Measurements from ENCODE around the gene HHATL.

DNA sequence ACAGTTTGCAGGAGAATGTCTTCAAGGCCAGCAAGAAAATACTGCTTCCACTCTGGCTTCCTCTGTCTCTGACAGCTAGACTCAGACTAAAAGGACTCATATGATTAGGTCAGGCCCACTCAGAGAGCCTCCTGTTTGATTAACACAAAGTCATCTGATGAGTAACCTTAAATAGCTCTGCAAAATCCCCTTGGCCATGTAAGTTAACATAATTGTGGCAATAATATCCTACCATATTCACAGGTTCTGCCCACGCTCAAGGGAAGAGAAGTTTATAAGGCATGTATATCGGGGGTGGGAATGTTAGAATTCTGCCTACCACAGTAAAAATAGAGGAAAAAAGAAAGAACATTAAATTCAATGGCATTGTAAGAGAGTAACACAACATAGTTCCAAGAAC lies 20.6 kb upstream of the HHATL start:
- TF ChIP-seq, protein P1, sequence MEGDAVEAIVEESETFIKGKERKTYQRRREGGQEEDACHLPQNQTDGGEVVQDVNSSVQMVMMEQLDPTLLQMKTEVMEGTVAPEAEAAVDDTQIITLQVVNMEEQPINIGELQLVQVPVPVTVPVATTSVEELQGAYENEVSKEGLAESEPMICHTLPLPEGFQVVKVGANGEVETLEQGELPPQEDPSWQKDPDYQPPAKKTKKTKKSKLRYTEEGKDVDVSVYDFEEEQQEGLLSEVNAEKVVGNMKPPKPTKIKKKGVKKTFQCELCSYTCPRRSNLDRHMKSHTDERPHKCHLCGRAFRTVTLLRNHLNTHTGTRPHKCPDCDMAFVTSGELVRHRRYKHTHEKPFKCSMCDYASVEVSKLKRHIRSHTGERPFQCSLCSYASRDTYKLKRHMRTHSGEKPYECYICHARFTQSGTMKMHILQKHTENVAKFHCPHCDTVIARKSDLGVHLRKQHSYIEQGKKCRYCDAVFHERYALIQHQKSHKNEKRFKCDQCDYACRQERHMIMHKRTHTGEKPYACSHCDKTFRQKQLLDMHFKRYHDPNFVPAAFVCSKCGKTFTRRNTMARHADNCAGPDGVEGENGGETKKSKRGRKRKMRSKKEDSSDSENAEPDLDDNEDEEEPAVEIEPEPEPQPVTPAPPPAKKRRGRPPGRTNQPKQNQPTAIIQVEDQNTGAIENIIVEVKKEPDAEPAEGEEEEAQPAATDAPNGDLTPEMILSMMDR (conservative IDR thresholded peaks at IDR 0.05): no peak
- no peak for TF ChIP-seq ZFX (IDR thresholded peaks at IDR 0.05)
